CD4-positive, CD25-positive, alpha-beta regulatory T cell (primary cell): ENCODE data around the gene MC1R. TPM values are rescaled to one million over a fixed set of nuclear protein-coding genes. Genes with fewer than 3 reads are reported as not detected.

Source experiments
- ATAC-seq, 2 donors: fragments of 150-1000 bp; cut with Tn5 transposase; one replicate each; pipeline ENCODE4 v1.10.0; 2021; ENCODE audit warnings: low read depth in 2 of 2, moderate number of reproducible peaks in 2 of 2, moderate library complexity in 1 of 2
- DNase-seq, 3 donors: peaks; one replicate each; pipeline versions ENCODE4 v3.0.0 to v3.0.0-alpha.2; 2012 to 2022; ENCODE audit warnings: mixed read lengths in 1 of 3
- H3K27ac ChIP-seq: one replicate; pipeline ENCODE4 v1.7.0; 2013; ENCODE audit warnings: mild to moderate bottlenecking, low read length; ENCODE audit not compliant: insufficient read depth, poor library complexity, severe bottlenecking
- H3K27me3 ChIP-seq: one replicate; pipeline ENCODE4 v1.7.0; 2013; ENCODE audit warnings: low read length; ENCODE audit not compliant: control insufficient read depth, insufficient read depth
- H3K36me3 ChIP-seq: one replicate; pipeline ENCODE4 v1.7.0; 2013; ENCODE audit warnings: mild to moderate bottlenecking, low read length, moderate library complexity; ENCODE audit not compliant: control insufficient read depth, insufficient read depth
- H3K4me1 ChIP-seq: 2 replicates; pipeline ENCODE4 v1.7.0; 2013; ENCODE audit warnings: mild to moderate bottlenecking, low read length; ENCODE audit not compliant: insufficient read depth, control insufficient read depth, poor library complexity, severe bottlenecking
- H3K4me3 ChIP-seq: one replicate; pipeline ENCODE4 v1.7.0; 2013; ENCODE audit warnings: low read depth, mild to moderate bottlenecking, low read length, moderate library complexity
- H3K9me3 ChIP-seq, 2 experiments: 1 replicate in 1 of 2; 2 replicates in 1 of 2; pipeline ENCODE4 v1.7.0; 2013; ENCODE audit warnings: low read length in 2 of 2, mild to moderate bottlenecking in 1 of 2, moderate library complexity in 1 of 2; ENCODE audit not compliant: control insufficient read depth in 2 of 2
- H3K27ac Mint-ChIP-seq, 3 donors: one replicate each; pipeline ENCODE4 v1.8.0; 2020 to 2022; ENCODE audit warnings: mild to moderate bottlenecking in 3 of 3, mixed read lengths in 3 of 3, moderate library complexity in 2 of 3
- H3K27me3 Mint-ChIP-seq: one replicate; pipeline ENCODE4 v1.8.0; 2022; ENCODE audit warnings: mild to moderate bottlenecking, mixed read lengths
- H3K36me3 Mint-ChIP-seq: one replicate; pipeline ENCODE4 v1.8.0; 2020; ENCODE audit warnings: mixed read lengths
- H3K4me1 Mint-ChIP-seq, 4 donors: one replicate each; pipeline ENCODE4 v1.8.0; 2020 to 2022; ENCODE audit warnings: mixed read lengths in 4 of 4, mild to moderate bottlenecking in 1 of 4
- H3K4me3 Mint-ChIP-seq, 4 donors: one replicate each; pipeline ENCODE4 v1.8.0; 2020 to 2022; ENCODE audit warnings: mild to moderate bottlenecking in 4 of 4, mixed read lengths in 4 of 4, moderate library complexity in 3 of 4
- H3K9me3 Mint-ChIP-seq, 7 donors: one replicate each; pipeline ENCODE4 v1.8.0; 2020 to 2022; ENCODE audit warnings: mixed read lengths in 7 of 7, mild to moderate bottlenecking in 3 of 7, moderate library complexity in 2 of 7
- polyA plus RNA-seq, 4 donors: library from polyadenylated mRNA; unstranded; fragments of 300-500 nt; fragmentation: Illumina TruSeq; gene quantifications; one replicate each; pipeline ENCODE4 v1.2.3, GENCODE V29; 2021
- total RNA-seq: library from RNA; stranded (reverse); gene quantifications from one replicate; pipeline ENCODE4 v1.2.3, GENCODE V29; 2022

The MC1R gene
- total and polyA plus RNA-seq, 5 donors from 2014 or later, result 0.08 to 14.9 (median 0.28) TPM; not detected in 1

DNA sequence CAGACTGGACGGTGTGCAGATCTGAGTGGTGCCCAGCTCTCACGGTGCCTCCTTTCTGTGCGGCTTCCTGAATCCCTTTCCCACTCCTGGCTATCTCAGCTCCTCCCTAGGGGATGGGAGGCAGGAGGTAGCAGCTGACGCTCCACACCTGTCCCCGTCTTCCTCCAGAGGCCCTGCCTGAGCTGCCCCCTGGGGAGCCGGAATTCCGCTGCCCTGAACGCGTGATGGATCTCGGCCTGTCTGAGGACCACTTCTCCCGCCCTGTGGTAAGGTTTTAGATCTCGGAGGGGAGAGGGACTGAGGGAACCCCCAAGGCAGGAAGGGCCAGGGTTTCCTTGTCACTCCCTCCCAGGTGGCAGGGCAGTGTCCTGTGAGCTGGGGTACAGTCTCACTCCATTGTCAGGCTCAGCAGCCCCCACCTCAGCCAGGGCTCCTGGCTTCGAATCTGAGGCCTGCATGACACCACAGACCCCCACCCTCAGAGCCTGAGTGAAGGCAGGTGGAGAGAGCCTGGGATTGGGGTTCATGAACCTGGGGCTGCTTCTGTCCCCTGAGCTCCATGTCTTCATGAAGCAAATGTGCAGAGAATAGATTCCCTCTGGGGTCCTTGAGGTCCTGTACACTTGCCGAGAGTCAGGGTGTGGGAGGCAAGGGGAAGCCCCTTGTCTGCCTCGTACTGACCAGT lies 36.5 kb downstream of the MC1R start:
- H3K4me3 Mint-ChIP-seq, result peak overlapping the region in 1 of 4 donors; percentile 10
- H3K36me3 Mint-ChIP-seq, result peaks cover 22% of the 10 kb centered on the region
- H3K27me3 Mint-ChIP-seq, result peaks cover 3% of the 10 kb centered on the region
- Histone ChIP-seq H3K27me3 (no peaks in the 10 kb centered on the region), H3K9me3 (no peaks in the 10 kb centered on the region), H3K27ac (no peak overlapping the region), H3K36me3 (no peaks in the 10 kb centered on the region), H3K4me3 (no peak overlapping the region), H3K4me1 (no peaks in the 10 kb centered on the region)
- DNase-seq (no peak), ATAC-seq (no peak)
- H3K27ac Mint-ChIP-seq, result no peak overlapping the region
- peaks cover 0 to 4% (median 2%) of the 10 kb centered on the region in 4 donors for H3K4me1 Mint-ChIP-seq
- no peaks in the 10 kb centered on the region for H3K9me3 Mint-ChIP-seq

DNA sequence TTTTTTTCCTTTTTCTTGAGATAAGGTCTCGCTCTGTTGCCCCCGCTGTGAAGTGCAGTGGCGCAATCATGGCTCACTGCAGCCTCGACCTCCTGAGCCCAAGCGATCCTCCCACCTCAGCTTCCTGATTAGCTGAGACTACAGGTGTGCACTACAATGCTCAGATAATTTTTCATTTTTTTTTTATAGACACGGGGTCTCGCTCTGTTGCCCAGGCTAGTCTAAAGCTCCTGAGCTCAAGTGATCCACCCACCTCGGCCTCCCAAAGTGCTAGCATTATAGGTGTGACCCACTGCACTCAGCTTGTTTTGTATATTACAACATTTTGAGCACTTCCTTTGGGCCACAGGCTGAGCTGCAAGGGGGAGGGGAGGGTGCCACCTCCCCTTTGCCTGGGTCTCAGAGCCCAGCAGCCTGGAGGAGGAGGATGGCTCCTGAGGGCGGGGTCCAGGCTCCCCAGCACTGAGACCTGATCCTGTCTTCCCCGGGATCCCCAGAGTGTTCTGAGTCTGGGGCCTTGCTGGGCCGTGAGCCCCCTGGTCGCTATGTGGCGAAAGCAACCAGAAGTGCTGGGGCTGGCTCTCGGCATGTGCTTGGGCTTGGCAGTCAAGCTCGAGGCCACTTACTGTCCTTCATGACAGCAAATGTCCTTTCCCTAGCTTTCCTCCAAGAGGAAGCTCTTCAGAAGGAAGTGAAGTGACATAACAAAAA lies 38.0 kb downstream of the MC1R start:
- no peak overlapping the region for H3K27ac Mint-ChIP-seq
- H3K9me3 Mint-ChIP-seq, result no peaks in the 10 kb centered on the region
- peaks cover 25% of the 10 kb centered on the region for H3K36me3 Mint-ChIP-seq

DNA sequence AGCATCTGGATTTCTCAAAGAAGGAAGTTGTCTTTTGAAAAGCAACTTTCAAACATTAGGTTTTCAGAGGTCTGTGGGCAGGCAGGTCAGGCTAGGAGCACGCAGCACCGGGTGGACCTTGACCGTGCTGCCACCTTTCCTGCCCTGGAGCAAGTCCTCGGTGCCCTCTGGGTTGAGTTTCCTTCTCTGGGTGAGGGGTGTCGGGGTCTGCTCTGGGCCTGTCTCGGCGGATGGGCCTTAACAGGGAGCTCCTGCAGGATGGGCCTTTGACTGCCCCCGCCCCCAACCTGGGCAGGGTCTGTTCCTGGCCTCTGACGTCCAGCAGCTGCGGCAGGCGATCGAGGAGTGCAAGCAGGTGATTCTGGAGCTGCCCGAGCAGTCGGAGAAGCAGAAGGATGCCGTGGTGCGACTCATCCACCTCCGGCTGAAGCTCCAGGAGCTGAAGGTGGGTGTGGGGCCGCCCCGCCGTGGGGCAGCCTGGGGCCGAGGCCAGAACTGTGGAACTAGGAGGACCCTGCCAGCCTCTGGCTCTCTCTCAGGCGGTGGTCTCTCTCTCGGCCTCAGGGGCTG lies 38.6 kb downstream of the MC1R start:
- ATAC-seq (no peak), DNase-seq (no peak)
- H3K4me1 Mint-ChIP-seq, result peaks cover 0 to 4% (median 1%) of the 10 kb centered on the region in 4 donors
- H3K9me3 Mint-ChIP-seq, result no peaks in the 10 kb centered on the region
- no peaks in the 10 kb centered on the region for H3K27me3 Mint-ChIP-seq
- no peaks in the 10 kb centered on the region for H3K9me3 ChIP-seq
- H3K4me1 ChIP-seq, result no peaks in the 10 kb centered on the region
- no peaks in the 10 kb centered on the region for H3K27me3 ChIP-seq
- peaks cover 25% of the 10 kb centered on the region for H3K36me3 Mint-ChIP-seq
- H3K27ac ChIP-seq, result no peak overlapping the region
- no peak overlapping the region for H3K4me3 ChIP-seq
- H3K4me3 Mint-ChIP-seq, result no peak overlapping the region
- no peaks in the 10 kb centered on the region for H3K36me3 ChIP-seq
- no peak overlapping the region for H3K27ac Mint-ChIP-seq

More for the DNA sequence above, 38.0 kb downstream of the MC1R start:
- ATAC-seq, result no peak
- Histone ChIP-seq H3K4me3 (no peak overlapping the region), H3K36me3 (no peaks in the 10 kb centered on the region), H3K9me3 (no peaks in the 10 kb centered on the region), H3K27me3 (no peaks in the 10 kb centered on the region), H3K27ac (no peak overlapping the region), H3K4me1 (no peaks in the 10 kb centered on the region)
- peaks cover 0 to 4% (median 1%) of the 10 kb centered on the region in 4 donors for H3K4me1 Mint-ChIP-seq
- no peaks in the 10 kb centered on the region for H3K27me3 Mint-ChIP-seq
- no peak for DNase-seq
- no peak overlapping the region for H3K4me3 Mint-ChIP-seq

DNA sequence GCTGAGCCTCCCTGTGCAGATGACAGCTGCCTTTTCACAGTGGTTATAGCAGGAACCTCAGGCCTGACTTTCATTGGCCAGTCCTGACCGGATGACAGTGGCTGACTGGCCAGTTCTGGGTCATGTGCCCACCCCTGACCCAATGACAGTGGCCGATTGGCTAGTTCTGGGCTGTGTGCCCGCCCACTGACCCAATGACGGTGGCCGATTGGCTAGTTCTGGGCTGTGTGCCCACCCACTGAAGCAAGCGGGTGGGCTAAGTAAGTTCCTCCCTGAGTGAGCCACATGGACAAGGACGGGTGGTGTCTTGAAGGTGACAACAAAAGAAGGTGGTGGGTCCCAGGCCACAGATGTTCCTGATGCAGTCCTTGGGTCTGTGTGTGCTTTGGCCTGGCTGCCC lies 39.4 kb downstream of the MC1R start:
- Mint-ChIP-seq H3K27ac (peak overlapping the region in 1 of 3 donors; percentile 71), H3K36me3 (peaks cover 25% of the 10 kb centered on the region)

DNA sequence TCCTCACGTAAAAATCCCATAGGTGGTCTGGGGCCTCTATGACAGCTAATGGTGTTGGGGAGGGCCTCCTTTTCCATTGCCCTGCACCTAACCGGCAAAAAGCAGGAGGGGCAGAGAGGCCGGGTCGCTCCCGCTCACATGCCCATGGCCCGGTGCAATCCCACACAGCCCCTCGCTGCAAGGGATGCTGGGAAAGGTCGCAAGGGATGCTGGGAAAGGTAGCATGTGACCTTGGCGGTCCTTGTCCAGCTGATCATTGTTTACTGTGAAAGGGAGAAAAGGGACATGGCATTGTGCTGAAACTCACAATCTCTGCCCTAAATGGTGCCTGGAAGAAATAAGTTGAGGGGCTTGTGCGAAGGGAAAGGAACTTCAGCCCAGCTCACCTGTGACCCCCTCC lies 39.9 kb downstream of the MC1R start:
- Mint-ChIP-seq H3K4me3 (no peak overlapping the region), H3K36me3 (peaks cover 28% of the 10 kb centered on the region), H3K27me3 (no peaks in the 10 kb centered on the region), H3K4me1 (peaks cover 0 to 2% (median 0%) of the 10 kb centered on the region in 4 donors), H3K9me3 (no peaks in the 10 kb centered on the region), H3K27ac (no peak overlapping the region)
- Histone ChIP-seq H3K27ac (no peak overlapping the region), H3K27me3 (no peaks in the 10 kb centered on the region), H3K4me1 (no peaks in the 10 kb centered on the region), H3K4me3 (no peak overlapping the region), H3K9me3 (no peaks in the 10 kb centered on the region), H3K36me3 (no peaks in the 10 kb centered on the region)
- ATAC-seq (no peak), DNase-seq (no peak)

More for the DNA sequence above, 39.4 kb downstream of the MC1R start:
- Histone ChIP-seq H3K36me3 (no peaks in the 10 kb centered on the region), H3K27ac (no peak overlapping the region), H3K9me3 (no peaks in the 10 kb centered on the region), H3K4me1 (no peaks in the 10 kb centered on the region), H3K4me3 (no peak overlapping the region), H3K27me3 (no peaks in the 10 kb centered on the region)
- Mint-ChIP-seq H3K27me3 (no peaks in the 10 kb centered on the region), H3K4me1 (peaks cover 0 to 3% (median under 1%) of the 10 kb centered on the region in 4 donors), H3K9me3 (no peaks in the 10 kb centered on the region), H3K4me3 (no peak overlapping the region)
- no peak for ATAC-seq
- DNase-seq, result no peak

DNA sequence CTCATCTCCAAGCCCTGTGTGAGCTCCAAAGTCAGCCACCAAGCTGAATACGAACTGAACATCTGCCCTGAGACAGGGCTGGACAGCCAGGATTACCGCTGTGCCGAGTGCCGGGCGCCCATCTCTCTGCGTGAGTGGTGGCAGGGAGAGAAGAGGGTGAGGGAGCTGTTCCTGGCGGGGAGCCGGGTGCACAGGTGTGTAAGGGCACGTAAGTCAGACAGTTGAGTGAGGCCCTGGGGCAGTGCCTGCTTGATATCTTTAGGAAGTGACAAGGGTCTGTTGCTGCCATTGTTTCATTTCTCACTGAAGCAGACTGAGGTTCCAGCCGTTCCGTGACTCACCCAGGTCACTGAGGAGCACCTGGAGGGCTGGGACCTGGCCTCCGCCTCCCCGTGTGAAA lies 42.3 kb downstream of the MC1R start:
- Mint-ChIP-seq H3K36me3 (peaks cover 26% of the 10 kb centered on the region), H3K4me3 (no peak overlapping the region), H3K9me3 (no peaks in the 10 kb centered on the region), H3K4me1 (no peaks in the 10 kb centered on the region), H3K27ac (no peak overlapping the region), H3K27me3 (no peaks in the 10 kb centered on the region)
- DNase-seq (no peak), ATAC-seq (no peak)
- peaks cover 4% of the 10 kb centered on the region for H3K36me3 ChIP-seq
- no peak overlapping the region for H3K27ac ChIP-seq
- no peaks in the 10 kb centered on the region for H3K4me1 ChIP-seq
- H3K9me3 ChIP-seq, result no peaks in the 10 kb centered on the region
- no peak overlapping the region for H3K4me3 ChIP-seq
- H3K27me3 ChIP-seq, result no peaks in the 10 kb centered on the region

DNA sequence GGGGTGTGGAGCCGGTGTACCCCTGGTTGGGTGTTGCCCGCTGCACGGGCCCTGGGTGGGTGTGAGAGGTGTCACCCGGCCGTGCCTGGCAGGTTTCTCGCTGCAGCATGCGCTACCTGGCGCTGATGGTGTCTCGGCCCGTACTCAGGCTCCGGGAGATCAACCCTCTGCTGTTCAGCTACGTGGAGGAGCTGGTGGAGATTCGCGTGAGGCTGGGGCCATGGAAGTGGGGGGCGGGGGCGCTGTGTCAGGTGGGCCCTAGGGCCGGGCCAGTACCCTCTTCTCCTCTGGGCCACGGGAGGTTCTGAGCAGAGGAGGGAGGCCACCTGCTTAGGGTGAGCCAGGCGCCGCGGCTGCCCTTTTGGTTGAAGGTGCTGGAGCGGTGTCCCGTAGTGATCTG lies 43.3 kb downstream of the MC1R start:
- Histone ChIP-seq H3K36me3 (peaks cover 4% of the 10 kb centered on the region), H3K4me1 (no peaks in the 10 kb centered on the region)
- no peak for ATAC-seq

More for the DNA sequence above, 43.3 kb downstream of the MC1R start:
- H3K27me3 ChIP-seq, result no peaks in the 10 kb centered on the region
- no peaks in the 10 kb centered on the region for H3K27me3 Mint-ChIP-seq
- H3K9me3 Mint-ChIP-seq, result no peaks in the 10 kb centered on the region
- no peak overlapping the region for H3K27ac ChIP-seq
- H3K4me3 Mint-ChIP-seq, result no peak overlapping the region
- H3K4me3 ChIP-seq, result no peak overlapping the region
- H3K9me3 ChIP-seq, result no peaks in the 10 kb centered on the region
- H3K36me3 Mint-ChIP-seq, result peaks cover 26% of the 10 kb centered on the region
- H3K27ac Mint-ChIP-seq, result no peak overlapping the region
- DNase-seq, result no peak
- no peaks in the 10 kb centered on the region for H3K4me1 Mint-ChIP-seq
